HG02571 (cell line): ENCODE data around the gene FASLG.

ENCODE experiments used
- ATAC-seq: cut with Tn5 transposase; IDR thresholded peaks from one replicate; pipeline ENCODE4 v1.9.1; 2021; ENCODE audit warnings: mild to moderate bottlenecking, moderate library complexity; ENCODE audit not compliant: unreplicated experiment

FASLG gene

DNA sequence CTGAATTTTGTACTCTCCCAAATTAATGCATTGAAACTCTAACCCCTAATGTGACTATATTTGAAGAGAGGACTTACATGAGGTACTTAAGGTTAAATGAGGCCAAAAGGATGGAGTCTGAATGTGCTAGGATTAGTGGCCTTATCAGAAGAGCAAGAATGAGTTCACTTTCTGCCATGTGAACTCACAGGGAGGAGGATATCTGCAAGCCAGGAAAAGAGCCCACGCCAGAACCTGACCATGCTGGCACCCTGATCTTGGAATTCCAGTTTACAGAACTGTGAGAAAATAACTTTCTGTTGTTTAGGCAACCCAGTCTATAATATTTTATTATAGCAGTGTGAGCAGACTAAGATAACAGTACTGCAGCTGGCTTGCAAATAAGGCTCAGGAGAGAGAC, 12.2 kb upstream of the FASLG start:
- ATAC-seq, result no peak

DNA sequence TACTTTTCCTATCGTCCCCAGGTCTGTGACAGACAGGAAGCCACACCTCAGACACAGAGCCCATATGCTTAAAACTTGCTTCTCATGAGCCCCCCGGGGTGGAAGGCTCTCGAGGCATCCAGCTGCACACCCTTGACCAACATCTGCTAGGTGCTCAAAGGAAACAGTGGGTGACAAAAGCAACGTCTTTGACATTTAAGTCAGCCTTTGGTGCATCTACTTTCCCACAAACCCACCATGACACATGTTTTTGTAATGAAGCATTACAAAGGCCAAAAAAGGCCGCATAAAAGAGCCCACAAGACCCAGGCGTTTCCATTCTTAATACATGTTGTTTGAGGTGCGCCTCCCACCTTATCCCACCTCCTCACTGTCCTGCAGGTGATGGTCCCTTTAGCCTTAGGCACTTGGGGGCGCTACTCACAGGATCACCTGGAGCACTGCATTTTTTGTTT, 11.8 kb upstream of the FASLG start:
- ATAC-seq, result no peak

GRCh38 chr1:172647987-172648386, 10.9 kb upstream of the FASLG start:
- no peak for ATAC-seq

DNA sequence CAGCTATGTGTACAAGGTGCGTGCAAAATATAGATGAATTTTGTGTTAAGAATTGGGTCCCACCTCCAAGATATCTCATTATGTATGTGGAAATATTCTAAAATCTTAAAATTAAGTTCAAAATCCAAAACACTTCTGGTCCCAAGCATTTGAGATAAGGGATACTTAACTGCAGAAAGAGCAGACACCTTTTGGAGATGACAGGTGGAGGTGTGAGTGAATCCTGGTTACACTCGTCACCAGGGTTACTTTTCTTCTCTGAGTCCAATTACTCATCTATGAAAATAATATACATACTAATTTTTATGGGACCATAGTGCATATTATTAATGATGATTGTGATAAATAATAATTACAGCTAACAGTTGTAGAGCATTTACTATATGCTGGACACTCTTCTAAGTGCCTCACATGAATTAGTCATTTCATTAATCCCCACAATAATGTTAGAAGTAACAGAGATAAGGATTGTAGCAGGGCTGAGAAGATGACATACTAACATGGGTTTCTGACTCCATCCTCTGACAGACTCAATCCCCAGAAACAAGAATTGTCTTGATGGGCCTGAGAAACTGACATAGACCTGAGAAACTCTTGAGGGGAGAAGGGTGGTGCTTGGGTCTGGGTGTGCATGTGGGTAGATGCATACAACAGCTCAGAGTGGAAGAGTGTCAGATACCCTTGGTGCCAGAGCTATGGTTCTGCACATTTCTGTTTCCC, 8.3 kb upstream of the FASLG start:
- ATAC-seq, result no peak

GRCh38 chr1:172653015-172653709, 5.7 kb upstream of the FASLG start:
- no peak for ATAC-seq

- no peak for ATAC-seq
These were observed 4.4 kb upstream of the FASLG start for GRCh38 chr1:172654535-172654934.

DNA sequence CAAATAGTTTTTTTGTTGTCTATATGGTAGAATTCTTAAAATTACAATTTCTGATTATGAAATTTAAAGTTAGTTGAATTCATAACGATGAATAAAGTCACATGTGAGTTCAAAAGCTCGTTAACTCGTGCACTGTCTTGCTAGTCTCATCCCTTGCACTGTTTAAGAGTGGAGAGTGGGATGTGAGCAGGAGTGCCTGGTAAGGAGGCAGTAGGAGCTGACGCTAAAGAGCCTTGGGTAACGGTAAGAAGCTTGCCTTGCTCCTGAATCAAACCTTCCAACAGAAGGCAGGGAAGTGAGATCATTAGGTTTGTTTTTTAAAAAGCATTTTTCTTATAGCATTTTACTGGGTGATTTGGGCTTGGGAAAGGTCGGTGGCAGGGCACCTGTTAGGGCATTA, 2.3 kb upstream of the FASLG start:
- no peak for ATAC-seq

DNA sequence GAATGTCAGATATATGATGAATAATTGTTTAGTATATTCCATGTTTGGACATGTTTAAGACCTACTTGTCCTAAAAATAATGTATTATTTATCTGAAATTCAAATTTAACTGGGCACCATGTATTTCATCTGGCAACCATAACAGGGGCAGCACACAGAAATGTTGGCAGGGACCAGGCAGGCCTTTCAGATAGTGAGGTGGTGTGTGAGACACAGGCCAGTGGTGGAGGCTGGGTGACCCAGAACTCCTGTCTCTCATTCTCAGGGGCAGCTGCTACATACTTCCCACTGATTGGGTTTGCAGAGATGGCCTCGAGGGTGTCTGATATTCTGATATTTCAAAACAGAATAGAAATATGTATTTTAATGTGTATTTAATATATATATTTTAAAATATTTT, 1.3 kb upstream of the FASLG start:
- ATAC-seq, result no peak

GRCh38 chr1:172661107-172661506, 2.2 kb downstream of the FASLG start:
- no peak for ATAC-seq

DNA sequence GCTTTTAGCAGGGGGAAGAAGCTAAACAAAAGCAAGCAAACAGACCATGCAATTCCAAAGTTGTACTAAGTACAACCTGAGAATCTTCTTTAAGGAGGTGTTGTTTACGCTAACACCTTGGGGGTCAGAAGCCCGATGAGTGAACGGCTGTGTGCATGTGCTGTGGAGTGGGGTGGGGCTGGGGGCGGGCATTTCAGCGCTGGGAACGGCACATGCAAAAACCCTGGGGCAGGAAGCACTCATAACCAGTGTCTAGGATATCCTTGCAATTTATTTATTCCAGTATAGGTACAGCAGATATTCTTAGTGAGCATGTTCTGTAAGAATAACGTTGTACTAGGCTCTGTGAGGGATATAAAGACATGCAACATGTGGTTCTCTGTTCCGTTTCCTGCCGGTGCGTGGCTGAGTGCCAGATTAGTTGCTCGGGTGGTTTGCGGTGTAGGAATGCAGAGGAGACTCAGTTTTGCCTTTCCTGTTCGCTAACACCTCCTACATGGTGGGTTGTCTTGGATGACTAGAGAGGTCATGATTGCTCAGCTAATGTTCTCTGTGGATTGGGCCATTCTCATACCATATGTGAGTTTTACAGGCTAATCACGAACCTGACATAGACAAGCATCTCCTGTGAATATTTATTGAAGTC, 3.7 kb downstream of the FASLG start:
- ATAC-seq, result peak; percentile 78

DNA sequence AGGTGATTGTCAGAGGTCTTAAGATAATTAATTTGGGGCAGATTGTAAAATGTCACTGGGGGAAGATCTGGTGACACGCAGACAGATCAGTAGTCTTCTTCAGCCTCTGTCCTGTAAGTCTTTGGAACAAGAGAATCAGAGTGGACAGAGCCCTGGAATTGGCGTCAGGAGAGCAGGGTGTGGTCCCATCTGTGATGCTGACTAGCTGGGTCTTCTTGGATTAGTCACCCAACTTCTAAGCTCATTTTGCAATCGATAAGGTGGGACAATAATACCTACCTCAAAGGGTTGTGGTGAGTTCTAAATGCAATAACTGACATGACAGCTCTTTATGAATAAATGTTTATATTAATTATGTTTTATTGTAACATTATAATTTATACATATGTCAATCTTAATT, 4.8 kb downstream of the FASLG start:
- ATAC-seq, result no peak

DNA sequence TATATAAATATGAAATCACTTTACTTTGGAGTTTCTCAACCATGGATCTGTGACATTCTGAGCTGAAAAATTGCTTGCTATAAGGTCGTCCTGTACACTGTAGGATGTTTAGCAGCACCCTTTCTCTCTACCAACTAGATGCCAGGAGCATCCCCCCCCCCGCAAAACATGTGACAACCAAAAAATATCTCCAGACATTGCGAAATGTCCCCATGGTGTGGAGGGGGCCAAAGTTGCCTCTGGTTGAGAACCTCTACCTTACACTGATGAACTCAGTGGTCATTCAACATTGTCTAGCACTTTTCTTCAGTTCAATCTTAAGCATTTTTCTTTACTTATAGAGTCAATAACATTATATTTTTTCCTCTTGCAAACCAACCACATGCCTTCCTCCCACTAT, 9.2 kb downstream of the FASLG start:
- no peak for ATAC-seq

DNA sequence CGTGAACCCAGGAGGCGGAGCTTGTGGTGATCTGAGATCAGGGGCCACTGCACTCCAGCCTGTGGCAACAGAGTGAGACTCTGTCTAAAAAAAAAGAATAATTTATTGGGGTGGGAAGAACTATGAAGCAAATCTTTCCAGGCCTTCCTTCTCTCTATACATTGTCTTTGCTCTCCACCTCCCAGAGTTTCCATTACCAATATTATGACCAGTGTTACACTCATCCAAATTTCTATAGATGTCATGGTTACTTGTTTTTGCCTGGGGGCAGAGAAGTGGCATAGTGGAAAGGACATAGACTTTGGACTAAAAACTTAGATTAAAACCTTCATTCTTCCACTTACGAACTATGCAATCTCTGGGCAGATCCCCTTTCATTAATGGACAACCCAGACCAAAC, 10.1 kb downstream of the FASLG start:
- ATAC-seq, result no peak

DNA sequence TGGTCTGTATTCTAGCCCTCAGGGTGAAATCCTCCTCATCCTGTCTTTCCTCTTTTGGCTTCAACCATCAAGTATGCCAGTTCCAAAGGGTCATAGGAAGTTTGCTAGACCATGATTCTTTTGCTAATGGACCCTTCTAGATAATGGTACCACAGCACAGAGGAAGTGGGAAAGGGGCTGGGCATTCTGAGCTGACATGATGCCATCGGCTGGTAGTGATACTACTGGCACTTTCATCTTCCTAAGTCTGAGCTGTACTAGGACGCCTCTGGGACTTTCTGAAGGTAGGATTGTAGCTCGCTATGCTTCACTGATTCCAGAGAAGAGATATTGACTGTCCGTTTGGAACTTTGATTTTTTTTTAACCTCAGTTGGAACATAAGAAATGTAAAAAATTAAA, 11.4 kb downstream of the FASLG start:
- ATAC-seq, result no peak

DNA sequence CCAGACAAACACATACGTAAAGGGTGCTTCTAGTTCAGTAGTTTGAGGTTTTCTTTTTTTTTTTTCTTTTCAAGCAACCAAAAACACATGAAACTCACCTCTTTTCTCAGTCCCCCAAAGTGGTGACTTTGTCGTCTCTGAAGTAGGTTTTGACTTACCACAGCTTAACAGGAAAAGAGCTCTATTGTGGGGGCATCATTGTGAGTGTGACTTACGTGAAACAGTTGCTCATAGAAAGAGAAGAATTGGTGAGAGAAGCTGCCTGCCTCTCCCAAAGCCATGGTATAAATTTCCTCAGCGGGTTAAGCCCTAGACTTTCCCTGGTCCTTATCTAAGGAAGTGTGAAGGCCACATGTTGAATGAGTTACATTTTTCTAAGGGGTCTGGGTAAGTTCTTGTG, 11.9 kb downstream of the FASLG start:
- ATAC-seq, result no peak

GRCh38 chr1:172671591-172671990, 12.7 kb downstream of the FASLG start:
- ATAC-seq, result no peak

DNA sequence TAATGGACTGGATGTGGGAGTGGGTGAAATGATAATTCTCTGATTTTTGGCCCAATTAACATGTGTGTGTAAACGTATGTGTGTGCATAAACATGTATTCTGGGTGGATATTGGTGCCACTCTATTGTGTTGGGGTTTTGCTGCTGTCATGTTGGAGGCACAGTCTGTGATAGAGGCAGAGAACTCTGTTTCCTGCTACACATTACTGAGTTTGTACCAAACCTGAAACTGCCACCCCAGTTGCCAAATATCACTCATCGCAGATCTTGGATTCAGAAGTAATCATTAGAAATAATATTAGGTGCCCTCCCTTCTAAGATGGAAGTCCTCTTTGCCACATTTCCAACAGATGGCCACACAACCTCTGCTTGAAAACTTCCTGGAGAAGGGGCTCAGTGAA, 13.8 kb downstream of the FASLG start:
- ATAC-seq, result no peak

DNA sequence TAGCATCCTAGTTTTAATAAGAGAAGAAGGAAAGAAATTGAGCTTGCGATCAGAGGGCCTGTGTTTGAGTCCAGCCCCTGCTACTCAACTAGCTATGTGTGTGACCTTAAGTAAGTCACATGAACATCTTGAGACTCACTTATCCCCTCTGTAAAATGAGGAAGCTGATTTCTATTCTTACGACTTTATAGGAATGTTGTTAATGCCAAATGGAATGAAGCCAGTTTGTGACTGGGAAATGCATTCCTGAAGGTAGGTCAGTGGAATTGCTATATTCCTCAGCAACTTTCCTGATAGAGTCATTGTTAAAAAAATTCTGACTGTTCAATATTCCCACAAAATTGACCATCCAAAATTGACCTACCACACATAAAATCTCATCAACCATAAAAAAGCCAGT, 14.9 kb downstream of the FASLG start:
- no peak for ATAC-seq

DNA sequence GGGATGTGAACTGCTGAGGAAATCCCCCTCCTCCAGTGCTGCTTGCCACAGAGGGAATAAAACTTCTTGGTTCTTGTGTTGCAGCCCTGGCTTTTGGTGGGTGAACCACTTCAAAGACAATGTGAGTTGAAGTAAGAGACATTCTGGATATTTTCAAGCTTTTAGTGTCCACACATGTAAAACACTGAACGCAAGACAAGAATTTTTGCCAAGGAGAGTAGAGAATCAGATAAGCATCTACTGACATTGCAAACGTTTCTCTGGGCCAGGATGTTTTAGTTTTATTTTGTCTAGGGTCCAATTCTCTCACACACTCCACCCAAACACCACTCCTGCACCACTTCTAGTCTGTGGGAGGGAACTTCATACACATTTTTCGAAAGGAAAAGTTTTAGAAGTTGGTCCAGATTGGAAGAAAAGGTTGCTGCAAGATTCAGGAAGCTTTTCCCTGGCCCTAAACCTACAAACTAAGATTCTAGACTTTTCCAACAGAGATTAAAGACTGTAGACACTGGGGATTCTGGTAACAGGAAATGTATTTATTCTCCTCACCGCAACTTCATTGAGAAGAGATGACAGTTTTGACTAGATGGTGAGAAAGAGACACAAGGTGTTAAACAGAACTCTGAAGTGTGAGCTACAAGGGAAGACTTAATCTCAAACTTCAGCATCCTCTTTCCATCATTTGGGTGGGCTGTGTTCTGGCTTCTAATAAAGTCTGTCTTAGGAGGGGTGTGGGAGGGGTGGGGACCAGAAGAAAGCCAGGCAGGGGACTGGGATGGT, 16.1 kb downstream of the FASLG start:
- ATAC-seq, result no peak

DNA sequence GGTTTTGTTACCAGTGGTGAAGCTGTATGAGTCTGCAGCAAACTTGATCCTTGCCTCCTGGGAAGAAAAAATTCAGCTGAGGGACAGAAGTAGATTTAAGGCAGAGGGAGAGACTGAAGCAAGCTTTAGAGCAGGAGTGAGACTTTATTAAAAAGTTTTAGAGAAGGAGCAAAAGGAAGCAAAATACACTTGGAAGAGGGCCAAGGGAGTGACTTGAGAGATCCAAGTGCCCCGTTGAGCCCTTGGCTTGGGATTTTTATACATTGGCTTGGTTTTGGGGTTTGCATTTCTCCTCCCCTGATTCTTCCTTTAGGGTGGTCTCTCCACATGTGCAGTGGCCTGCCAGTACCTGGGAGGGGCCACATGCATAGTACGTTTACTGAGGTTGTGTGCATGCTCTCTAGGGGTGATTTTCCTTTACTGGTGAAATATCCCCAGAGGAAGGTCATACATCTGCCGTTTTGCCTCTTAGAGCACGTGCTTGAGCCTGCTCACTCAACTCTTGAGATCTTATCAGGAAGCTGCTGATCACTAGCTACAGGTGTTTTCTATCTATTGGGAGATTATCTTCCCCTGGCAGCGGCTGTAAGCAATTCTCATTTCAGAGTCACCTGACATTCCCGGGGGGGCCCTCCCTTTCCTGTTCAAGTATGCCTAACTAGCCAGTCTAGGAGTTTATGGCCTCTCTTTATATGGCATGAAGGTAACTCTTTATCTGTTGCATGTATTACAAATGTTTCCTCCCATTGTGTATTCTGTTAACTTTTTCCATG, 20.3 kb downstream of the FASLG start:
- no peak for ATAC-seq

GRCh38 chr1:172680244-172680643, 21.3 kb downstream of the FASLG start:
- ATAC-seq, result no peak
